Right ventricle myocardium superior (tissue), 1 donor: Measurements from ENCODE around the gene PIAS1. TPM values are rescaled to one million over a fixed set of nuclear protein-coding genes. Genes with fewer than 3 reads are reported as not detected.
A peak's percentile ranks its signal among the peaks of the same experiment; 100 is the strongest.
"Not testable (repeated sequence)": the region's sequence is repeated elsewhere in the genome, so short reads cannot be mapped to it uniquely, and the experiment has no call there.

Experiments
- ATAC-seq: fragments of 200-7000 bp; cut with Tn5 transposase; one replicate; pipeline ENCODE4 v1.9.1; 2020; ENCODE audit warnings: mild to moderate bottlenecking; ENCODE audit not compliant: poor library complexity
- DNase-seq: peaks from one replicate; pipeline ENCODE4 v3.0.0-alpha.2; 2020
- intact Hi-C: fragments of 100-400 bp; cut with DNase I; formaldehyde crosslinking; loops from one replicate; pipeline ENCODE4 v1.11.2; 2022
- long read RNA-seq: library from polyadenylated mRNA; unstranded; transcript quantifications from one replicate; pipeline ENCODE4 v2.0.0, GENCODE V29; 2021
- total RNA-seq: library from RNA; stranded (reverse); fragmentation: NEBNext Ultra II Directional; extraction: Animal tissue kit (Norgen Biotek cat#: 25700); gene quantifications from one replicate; pipeline ENCODE4 v1.2.1, GENCODE V29; 2021
- donor health status: DM: no; HTN: yes; CAD: no; lungs with severe emphysema.

PIAS1 gene
- 21.5 TPM for total RNA-seq
- long read RNA-seq, full-length matches to known transcripts, result 45 of 49 reads
- long read RNA-seq, partial matches to known transcripts, result 0 of 49 reads
- long read RNA-seq, other reads (novel, unspliced or antisense), result 4 of 49 reads

- peak; percentile 97 for DNase-seq
- peak; percentile 97 for ATAC-seq
- intact Hi-C loops, result loop anchor here (10.0 kb wide), 1 partner anchor 101 kb away; no protein-coding TSS in a partner anchor
These were observed at the start of gene PIAS1 for GRCh38 chr15:68053701-68054627. TSS of gene PIAS1 (plus strand) at chr15:68054315. CDS start at chr15:68054327, 12 bp downstream.

DNA sequence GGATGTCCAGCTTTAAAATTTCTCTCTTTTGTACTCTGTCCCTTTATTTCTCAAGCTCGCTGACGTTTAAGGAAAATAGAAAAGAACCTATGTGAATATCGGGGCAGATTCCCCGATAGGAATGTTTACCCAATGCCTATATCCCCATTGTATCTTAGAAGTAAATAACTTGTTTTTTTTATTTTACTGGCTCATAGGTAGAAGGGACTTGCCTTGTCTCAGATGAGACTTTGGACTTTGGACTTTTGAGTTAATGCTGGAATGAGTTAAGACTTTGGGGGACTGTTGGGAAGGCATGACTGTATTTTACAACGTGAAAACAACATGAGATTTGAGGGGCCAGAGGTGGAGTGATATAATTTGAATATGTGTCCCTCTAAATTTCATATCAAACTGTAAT is 46.5 kb upstream of the PIAS1 start:
- ATAC-seq, intact Hi-C loops, DNase-seq: not testable (repeated sequence)

DNA sequence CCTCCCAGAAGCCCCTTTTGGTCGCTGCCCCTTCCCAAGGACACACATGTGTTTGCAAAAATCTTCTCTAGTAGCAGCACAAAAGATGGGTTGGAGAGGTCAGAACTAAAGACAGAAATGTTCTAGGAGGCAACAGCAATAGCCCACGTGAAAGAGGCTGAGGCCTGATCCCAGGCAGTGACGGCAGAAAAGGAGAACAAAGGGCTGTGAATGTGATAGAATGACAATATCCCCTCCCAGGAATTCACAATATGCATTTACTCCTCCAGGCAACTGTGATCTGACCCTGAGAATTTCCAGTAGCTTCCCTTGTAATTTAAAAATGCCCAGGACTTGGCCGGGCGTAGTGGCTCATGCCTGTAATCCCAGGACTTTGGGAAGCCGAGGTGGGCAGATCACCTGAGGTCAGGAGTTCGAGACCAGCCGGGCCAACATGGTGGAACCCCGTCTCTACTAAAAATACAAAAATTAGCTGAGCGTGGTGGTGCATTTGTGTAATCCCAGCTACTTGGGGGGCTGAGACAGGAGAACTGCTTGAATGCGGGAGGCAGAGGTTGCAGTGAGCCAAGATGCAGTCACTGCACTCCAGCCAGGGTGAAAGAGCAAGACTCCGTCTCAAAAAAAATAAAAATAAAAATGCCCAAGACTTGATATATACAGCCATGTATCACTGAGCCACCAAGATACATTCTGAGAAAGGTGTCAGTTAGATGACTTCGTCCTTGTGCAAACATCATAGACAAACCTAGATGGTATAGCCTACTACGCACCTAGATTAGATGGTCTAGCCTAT is 43.6 kb upstream of the PIAS1 start:
- ATAC-seq (no peak), DNase-seq (no peak)
- intact Hi-C loops, result no loop called here

DNA sequence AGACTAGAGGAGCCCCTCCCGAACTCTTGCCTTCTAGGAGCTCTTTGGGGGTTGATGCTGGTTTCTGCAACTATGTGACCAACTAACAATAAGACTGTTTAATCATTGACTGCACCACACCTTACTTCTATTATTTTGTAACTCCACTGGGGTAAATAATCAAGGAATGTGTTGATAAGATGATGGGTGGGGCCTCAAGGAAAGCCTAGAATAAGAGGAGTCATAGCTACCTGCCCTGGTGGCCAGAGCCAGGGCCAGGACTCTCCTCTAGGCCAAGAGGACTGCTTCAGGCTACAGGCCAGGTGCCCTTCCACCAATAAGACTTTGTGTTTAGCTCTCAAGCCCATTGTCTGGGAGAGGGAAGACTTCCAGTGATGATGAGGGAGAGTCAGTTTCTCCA is 41.2 kb upstream of the PIAS1 start:
- ATAC-seq (no peak), DNase-seq (no peak)
- intact Hi-C loops, result no loop called here

DNA sequence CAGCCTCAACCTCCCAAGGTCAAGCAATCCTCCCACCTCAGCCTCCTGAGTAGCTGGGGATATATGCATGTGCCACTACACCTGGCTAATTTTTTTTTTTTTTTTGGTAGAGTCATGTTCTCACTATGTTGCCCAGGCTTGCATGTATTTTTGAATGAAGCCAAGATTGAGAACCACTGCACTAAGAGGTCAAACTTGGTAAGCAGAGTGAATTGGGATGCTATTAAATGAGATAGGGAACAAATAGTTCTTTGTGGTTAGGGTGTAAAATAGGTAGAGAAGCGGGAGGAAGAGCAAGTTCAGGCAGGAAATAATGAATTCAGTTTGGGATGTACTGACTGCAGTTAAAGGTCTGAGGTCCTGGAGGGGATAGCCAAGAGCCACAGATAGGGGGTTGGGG is 39.9 kb upstream of the PIAS1 start:
- no peak for ATAC-seq
- no peak for DNase-seq
- intact Hi-C loops, result no loop called here

DNA sequence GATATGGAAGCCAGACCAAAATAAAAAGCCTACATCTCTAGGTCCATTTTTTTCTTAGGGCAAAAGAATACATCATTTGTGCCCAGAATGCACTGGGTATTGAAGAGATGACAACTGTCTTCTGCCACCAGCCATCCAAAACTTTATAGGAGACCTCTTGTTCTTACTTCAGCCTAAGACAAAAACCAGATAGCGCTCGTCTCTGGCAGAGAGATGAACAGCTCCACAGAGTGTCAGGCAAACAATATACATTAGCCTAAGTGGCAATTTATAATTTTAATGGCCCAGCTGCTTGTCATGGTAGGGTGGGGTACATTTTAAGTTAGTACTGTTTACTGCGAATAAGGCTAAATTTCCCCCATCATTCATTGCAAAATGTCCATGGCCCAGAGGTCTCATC is 38.9 kb upstream of the PIAS1 start:
- intact Hi-C loops, result no loop called here
- ATAC-seq, result no peak
- no peak for DNase-seq

- intact Hi-C loops, result no loop called here
- no peak for ATAC-seq
These were observed 36.9 kb upstream of the PIAS1 start for GRCh38 chr15:68017201-68017600.

DNA sequence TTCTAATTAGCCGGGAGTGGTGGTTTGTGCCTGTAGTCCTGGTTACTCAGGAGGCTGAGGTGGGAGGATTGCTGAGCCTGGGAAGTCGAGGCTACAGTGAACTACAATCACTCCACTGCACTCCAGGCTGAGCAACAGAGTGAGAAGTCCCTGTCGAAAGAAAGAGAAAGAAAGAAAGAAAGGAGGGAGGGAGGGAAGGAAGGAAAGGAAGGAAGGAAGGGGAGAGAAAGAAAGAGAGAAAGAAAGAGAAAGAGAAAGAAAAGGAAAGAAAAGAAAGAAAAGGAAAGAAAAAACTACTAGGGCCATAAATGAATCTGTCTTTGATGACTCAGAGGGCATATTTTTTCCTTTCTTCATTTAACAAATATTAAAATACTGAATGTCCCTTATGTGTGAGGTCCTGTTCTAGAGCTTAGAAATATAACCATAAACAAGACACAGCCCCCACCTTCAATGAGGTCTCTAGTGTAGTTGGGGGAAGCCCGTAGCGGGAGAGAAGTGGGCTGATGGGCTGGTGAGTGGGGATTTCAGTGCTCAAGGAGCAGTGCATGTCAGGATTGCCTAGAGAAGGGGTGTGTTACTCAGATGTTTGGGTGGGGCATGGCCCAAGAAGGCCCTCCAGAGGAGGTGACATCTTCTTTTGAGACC is 35.2 kb upstream of the PIAS1 start:
- DNase-seq (no peak), ATAC-seq (no peak)
- intact Hi-C loops, result no loop called here

More at GRCh38 chr15:68017201-68017600, 36.9 kb upstream of the PIAS1 start:
- no peak for DNase-seq

DNA sequence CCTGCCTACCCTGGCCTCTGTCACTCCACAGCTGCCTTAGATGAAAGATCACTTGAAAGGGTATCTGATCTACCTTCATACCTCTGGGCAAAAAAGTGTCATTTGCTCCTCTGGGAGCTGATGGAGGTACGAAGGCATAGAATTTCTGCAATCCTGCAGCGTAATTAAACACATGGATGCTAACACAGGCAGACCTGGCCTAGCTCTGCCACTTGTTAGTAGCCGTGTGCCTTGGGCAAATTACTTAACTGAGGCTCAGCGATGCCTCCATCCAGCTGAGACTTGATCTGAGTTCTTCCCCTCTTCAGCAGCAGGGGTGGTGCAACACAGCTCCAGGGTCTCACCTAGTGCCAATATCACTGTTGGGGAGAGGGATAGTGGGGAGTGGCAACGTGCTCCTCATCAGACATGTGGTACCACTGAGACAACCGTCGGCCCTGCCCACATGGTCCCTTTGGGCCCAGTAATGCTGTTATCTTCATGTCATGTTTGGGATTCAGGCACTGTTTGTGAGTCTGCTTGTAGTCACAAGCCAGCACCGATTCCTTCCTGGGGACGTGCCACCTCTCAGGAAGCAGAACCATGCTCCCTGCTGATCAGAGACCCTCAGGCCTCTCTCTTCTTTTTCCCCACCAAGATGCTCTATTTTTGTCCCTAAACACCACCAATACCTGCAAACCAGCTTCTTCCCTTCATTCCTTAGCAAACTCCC is 34.1 kb upstream of the PIAS1 start:
- intact Hi-C loops, result no loop called here
- ATAC-seq, result no peak
- DNase-seq, result no peak

- ATAC-seq (no peak), DNase-seq (no peak)
- intact Hi-C loops, result no loop called here
These were observed 33.4 kb upstream of the PIAS1 start for GRCh38 chr15:68020685-68021084.

DNA sequence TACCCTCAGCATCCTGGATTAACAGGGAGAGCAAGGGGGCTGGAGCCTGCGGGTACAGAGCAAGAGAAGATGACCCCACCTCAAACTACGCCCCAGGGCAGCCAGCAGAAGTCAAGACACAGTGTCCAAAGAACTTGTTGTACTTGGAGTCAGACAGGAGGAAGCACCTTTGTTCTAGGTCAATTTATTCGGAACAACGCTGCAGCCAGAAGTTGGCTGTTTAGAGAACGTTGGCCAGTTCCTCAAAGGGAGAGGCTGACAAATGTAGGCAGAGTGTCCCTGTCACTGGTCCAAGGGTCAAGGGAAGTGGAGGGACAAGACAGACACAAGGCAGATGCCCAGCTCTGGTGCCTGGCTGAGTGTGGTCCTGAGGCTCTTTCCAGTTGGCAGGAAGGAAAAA is 32.1 kb upstream of the PIAS1 start:
- intact Hi-C loops, result no loop called here
- ATAC-seq (peak; percentile 87), DNase-seq (peak; percentile 55)

- intact Hi-C loops, result no loop called here
- DNase-seq (no peak), ATAC-seq (no peak)
These were observed 30.6 kb upstream of the PIAS1 start for GRCh38 chr15:68023307-68024101.

GRCh38 chr15:68025835-68026424 is 28.2 kb upstream of the PIAS1 start:
- no peak for ATAC-seq
- no peak for DNase-seq
- intact Hi-C loops, result no loop called here

GRCh38 chr15:68027388-68027787 is 26.7 kb upstream of the PIAS1 start:
- intact Hi-C loops, result no loop called here
- ATAC-seq (no peak), DNase-seq (no peak)

DNA sequence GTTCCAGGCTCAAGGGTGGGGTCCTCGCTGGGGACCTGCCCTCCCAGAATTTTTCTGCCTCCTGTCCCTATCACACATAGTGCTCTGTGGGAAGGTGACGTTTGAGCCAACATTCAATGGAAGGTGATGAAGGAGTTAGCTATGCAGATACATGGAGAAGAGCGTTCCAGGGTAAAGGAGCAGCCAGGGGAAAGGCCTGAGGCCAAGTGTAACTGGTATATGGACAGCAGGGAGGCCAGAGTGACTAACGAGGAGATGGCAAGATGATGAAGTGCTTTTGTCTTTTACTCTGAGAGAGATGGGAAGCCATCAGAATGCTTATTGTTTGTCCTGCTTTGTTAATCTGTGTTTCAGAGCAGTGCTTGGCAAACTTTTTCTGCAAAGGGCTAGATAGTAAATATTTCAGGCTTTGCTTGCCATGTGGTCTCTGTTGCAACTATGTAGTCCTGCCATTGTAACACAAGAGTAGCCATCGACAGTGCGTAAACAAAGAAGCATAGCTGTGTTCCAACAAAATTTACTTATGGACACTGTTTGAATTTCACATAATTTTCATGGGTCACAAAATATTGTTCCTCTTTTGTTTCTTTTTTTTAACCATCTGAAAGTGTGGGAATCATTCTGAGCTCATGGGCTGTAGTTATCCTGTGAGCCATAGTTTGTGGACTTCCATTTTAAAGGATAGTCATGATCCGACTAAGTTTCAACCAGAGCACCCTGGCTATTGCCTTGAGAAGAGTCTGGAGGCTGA is 25.8 kb upstream of the PIAS1 start:
- intact Hi-C loops, result no loop called here
- DNase-seq (no peak), ATAC-seq (no peak)

DNA sequence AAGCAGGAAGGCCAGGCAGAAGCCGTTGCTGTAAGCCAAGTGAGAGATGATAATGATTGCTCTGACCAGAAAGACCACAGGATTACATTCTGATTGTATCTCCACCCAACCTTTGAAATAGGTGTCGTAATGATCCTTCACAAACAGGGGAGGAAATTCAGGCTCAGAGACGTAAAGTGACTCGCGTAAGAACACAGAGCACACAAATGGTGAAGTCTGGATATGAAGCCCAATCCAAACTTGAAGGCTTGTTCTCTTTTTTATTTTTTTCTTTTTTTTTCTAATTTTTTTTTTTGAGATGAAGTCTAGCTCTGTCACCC is 25.3 kb upstream of the PIAS1 start:
- DNase-seq, result no peak
- no peak for ATAC-seq
- intact Hi-C loops, result no loop called here

GRCh38 chr15:68029959-68030358 is 24.2 kb upstream of the PIAS1 start:
- no peak for DNase-seq
- intact Hi-C loops, result no loop called here
- ATAC-seq, result no peak
